ENCODE measurements around the gene USP48.
"Not testable (repeated sequence)": the region's sequence is repeated elsewhere in the genome, so short reads cannot be mapped to it uniquely, and the experiment has no call there.

Gene USP48

GRCh38 chr1:21696931-21697330 is 86.0 kb downstream of the USP48 start:
- no peak for DNase-seq (ENCODE audit: low spot score)

- no peak for DNase-seq (ENCODE audit: low spot score)
These were observed 89.2 kb downstream of the USP48 start for GRCh38 chr1:21693732-21694131.

GRCh38 chr1:21691739-21692138 is 91.2 kb downstream of the USP48 start:
- no peak for DNase-seq (ENCODE audit: low spot score)

GRCh38 chr1:21689661-21690372 is 93.1 kb downstream of the USP48 start:
- no peak for DNase-seq (ENCODE audit: low spot score)

- no peak for DNase-seq (ENCODE audit: low spot score)
These were observed 95.8 kb downstream of the USP48 start for GRCh38 chr1:21687081-21687529.

- DNase-seq (ENCODE audit: low spot score) = no peak
These were observed 96.8 kb downstream of the USP48 start for GRCh38 chr1:21685946-21686678.

- DNase-seq (ENCODE audit: low spot score) = no peak
These were observed 101.5 kb downstream of the USP48 start for GRCh38 chr1:21681426-21681825.

- DNase-seq (ENCODE audit: low spot score) = no peak
These were observed 102.0 kb downstream of the USP48 start for GRCh38 chr1:21680918-21681317.

- DNase-seq (ENCODE audit: low spot score) = no peak
These were observed 102.6 kb downstream of the USP48 start for GRCh38 chr1:21680381-21680780.

- no peak for DNase-seq (ENCODE audit: low spot score)
These were observed 105.8 kb downstream of the USP48 start for GRCh38 chr1:21677168-21677567.

GRCh38 chr1:21674957-21675356 is 108.0 kb downstream of the USP48 start:
- no peak for DNase-seq (ENCODE audit: low spot score)

GRCh38 chr1:21673853-21674252 is 109.1 kb downstream of the USP48 start:
- not testable (repeated sequence) for DNase-seq (ENCODE audit: low spot score)

- no peak for DNase-seq (ENCODE audit: low spot score)
These were observed 109.6 kb downstream of the USP48 start for GRCh38 chr1:21673277-21673780.

GRCh38 chr1:21672478-21673276 is 110.3 kb downstream of the USP48 start:
- no peak for DNase-seq (ENCODE audit: low spot score)

GRCh38 chr1:21671915-21672314 is 111.0 kb downstream of the USP48 start:
- DNase-seq (ENCODE audit: low spot score) = no peak

GRCh38 chr1:21670956-21671902 is 111.7 kb downstream of the USP48 start:
- DNase-seq (ENCODE audit: low spot score) = no peak

- no peak for DNase-seq (ENCODE audit: low spot score)
These were observed 112.7 kb downstream of the USP48 start for GRCh38 chr1:21670059-21670881.

GRCh38 chr1:21669258-21670058 is 113.5 kb downstream of the USP48 start, which contains the start of gene RAP1GAP:
RAP1GAP (minus strand) TSS chr1:21669357; CDS start chr1:21620032, 49,325 bp downstream.
- no peak for DNase-seq (ENCODE audit: low spot score)

GRCh38 chr1:21668951-21669257 is 114.0 kb downstream of the USP48 start:
- no peak for DNase-seq (ENCODE audit: low spot score)
